Lower leg skin (tissue), 4 donors: Measurements from ENCODE around the gene TMEM119. TPM values are rescaled to one million over a fixed set of nuclear protein-coding genes. Genes with fewer than 3 reads are reported as not detected.
A peak's percentile ranks its signal among the peaks of the same experiment; 100 is the strongest.

Experiments
- DNase-seq, 2 donors: peaks; one replicate each; pipeline ENCODE4 v3.0.0-alpha.2; 2019; ENCODE audit warnings: low spot score in 2 of 2
- H3K4me3 ChIP-seq: fragments of 200-600 bp; sonication (generic); 2 replicates; pipeline ENCODE4 v1.5.1; 2017; ENCODE audit warnings: mild to moderate bottlenecking, low read depth; ENCODE audit not compliant: poor library complexity, severe bottlenecking
- POLR2A ChIP-seq, 2 donors: fragments of 450-650 bp; IDR thresholded peaks; one replicate each; pipeline ENCODE4 v1.6.1; 2016 to 2017; ENCODE audit warnings: antibody characterized with exemption in 2 of 2, mild to moderate bottlenecking in 1 of 2, moderate library complexity in 1 of 2
- WGBS, 2 donors: methylation state at CpG; one replicate each; pipeline ENCODE4 v1.1.5; 2018; 5-methylcytosine and 5-hydroxymethylcytosine counted together
- intact Hi-C: fragments of 100-400 bp; cut with DNase I; formaldehyde crosslinking; loops from one replicate; pipeline ENCODE4 v1.15.0; 2023; ENCODE audit warnings: low total_unique reads
- total RNA-seq, 4 donors: library from RNA; depleted of rRNA; stranded (reverse); fragments of >200 nt; gene quantifications; one replicate each; pipeline ENCODE4 v1.1.0, GENCODE V29; 2016
- TF ChIP-seq, protein P1 (sequence below), 3 donors: fragments of 450-650 bp; IDR thresholded peaks; one replicate each; pipeline ENCODE4 v1.5.1; 2016; ENCODE audit warnings: antibody characterized with exemption in 3 of 3, mild to moderate bottlenecking in 3 of 3, moderate library complexity in 2 of 3

TMEM119 gene
- total RNA-seq, 4 donors from 2014 or later: 0.34 to 10.3 (median 1.4) TPM

DNA sequence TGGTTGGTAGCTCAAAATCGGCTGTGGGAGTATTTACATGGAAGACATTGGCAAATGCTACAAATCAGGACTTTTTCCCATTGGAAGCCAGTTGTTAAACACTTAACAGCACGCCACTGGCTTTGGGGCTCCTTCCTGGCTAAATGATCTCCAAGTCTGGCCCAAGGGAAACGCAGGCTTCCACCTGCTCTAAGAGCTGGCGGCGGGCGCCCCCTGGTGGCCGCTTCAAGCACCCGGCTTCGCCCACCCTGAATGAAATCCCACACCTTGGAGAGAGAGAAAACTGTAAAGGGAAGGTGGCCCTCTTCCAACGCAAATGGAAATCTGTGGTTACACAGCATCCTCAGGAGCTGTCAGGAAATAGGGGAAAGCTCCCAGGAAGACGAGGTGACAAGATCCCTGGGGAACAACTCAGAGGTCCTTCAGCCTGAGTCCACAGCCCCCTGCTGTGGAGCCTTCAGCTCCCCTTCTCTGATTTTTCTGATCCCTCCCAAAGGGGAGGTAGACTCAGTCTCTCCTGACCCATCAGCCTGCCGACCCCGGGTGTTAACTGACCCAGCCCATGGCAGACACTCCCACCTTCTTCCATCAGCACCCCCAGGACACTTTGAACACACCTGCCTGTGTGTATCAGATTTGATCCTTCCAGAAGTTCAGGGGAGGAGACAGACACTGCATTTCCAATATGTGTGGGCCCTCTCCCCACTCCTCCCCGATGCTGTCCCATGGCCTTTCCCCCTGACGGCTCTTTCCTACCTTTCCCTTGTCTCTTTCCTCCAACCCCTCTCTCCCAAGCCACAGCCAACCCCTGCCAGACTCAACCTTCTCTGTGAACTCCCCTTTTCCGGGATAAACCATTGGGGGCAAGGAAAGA is 20.4 kb upstream of the TMEM119 start:
- 8 to 13% methylated on average over 16 of the region's 16 CpGs for WGBS, 2 donors
- DNase-seq: peak; percentile 63 to 96
- intact Hi-C loops: no loop called here
- TF ChIP-seq, protein P1, sequence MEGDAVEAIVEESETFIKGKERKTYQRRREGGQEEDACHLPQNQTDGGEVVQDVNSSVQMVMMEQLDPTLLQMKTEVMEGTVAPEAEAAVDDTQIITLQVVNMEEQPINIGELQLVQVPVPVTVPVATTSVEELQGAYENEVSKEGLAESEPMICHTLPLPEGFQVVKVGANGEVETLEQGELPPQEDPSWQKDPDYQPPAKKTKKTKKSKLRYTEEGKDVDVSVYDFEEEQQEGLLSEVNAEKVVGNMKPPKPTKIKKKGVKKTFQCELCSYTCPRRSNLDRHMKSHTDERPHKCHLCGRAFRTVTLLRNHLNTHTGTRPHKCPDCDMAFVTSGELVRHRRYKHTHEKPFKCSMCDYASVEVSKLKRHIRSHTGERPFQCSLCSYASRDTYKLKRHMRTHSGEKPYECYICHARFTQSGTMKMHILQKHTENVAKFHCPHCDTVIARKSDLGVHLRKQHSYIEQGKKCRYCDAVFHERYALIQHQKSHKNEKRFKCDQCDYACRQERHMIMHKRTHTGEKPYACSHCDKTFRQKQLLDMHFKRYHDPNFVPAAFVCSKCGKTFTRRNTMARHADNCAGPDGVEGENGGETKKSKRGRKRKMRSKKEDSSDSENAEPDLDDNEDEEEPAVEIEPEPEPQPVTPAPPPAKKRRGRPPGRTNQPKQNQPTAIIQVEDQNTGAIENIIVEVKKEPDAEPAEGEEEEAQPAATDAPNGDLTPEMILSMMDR (IDR thresholded peaks at IDR 0.05): peak in 1 of 3 donors; percentile 62
- TF ChIP-seq POLR2A (IDR thresholded peaks at IDR 0.05): no peak
- no peak overlapping the region for H3K4me3 ChIP-seq

DNA sequence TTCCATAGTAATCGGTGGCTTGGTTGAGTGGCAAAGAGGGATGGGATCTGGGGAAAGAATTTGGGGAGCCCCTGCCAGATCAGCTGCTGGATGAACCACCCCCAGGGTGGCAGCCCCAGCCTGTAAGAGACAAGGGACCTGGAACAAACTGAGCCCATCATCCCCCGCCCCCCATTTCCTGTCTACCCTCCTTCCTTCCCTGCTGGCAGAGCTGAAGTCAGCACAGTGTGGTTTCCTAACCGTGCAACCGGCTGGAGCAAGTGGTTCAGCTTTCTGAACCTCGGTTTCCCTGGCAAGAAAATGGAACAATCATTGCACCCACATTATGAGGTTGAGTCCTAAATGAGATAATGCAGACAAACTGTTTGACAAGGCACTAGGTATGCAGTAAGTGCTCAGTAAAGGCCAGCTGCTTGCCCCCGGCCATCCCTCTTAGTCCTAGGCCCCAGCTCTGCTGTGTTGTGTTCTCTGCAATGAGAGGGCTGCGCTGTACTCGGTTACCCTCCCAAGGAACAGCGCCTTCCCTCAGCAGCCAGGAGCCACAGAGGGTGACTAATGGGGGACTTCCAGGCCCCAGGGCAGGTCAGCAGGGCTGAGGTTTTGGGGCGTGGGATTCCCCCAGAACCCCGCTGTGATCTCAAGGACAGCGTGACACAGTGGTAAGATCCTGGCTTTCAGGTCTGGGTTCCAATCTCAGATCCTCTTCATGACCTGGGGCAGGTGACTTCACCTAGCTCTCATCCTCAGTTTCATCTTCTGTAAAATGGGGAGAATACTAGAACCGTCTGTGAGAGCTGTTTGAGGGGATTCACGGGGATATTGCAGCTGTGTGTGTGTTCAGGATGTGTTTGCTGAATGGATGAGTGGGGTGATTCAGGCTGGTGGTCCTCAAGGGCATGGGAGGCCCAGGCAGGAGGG is 19.3 kb upstream of the TMEM119 start:
- no peak overlapping the region for H3K4me3 ChIP-seq
- intact Hi-C loops: no loop called here
- TF ChIP-seq POLR2A (IDR thresholded peaks at IDR 0.05): no peak
- TF ChIP-seq, protein P1 (IDR thresholded peaks at IDR 0.05): no peak
- WGBS, 2 donors: 62 to 80% methylated on average over 10 to 14 of the region's 14 CpGs
- no peak for DNase-seq

DNA sequence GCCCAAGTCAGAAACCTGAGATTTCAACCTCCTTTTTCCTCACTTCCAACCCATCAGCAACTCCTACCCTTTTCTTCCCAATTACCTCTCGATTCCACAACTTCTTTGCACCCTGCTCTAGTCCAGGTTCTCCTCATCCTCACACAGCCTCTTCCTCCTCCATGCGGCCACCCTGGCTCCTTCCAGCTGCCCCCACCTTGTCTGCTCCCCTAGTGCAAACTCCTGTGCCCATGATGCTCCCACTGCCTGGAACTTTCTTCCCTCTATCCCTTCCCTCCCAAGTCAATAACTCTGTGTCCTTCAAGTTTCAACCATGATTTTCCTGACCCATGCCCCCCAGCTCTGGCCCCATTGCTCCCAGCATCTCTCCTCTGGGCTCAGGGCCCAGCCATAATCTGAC is 18.5 kb upstream of the TMEM119 start:
- 88% methylated on average over 2 of the region's 2 CpGs for WGBS, 2 donors
- intact Hi-C loops: no loop called here
- no peak for DNase-seq
- no peak overlapping the region for H3K4me3 ChIP-seq
- TF ChIP-seq, protein P1 (IDR thresholded peaks at IDR 0.05): no peak
- TF ChIP-seq POLR2A (IDR thresholded peaks at IDR 0.05): no peak

DNA sequence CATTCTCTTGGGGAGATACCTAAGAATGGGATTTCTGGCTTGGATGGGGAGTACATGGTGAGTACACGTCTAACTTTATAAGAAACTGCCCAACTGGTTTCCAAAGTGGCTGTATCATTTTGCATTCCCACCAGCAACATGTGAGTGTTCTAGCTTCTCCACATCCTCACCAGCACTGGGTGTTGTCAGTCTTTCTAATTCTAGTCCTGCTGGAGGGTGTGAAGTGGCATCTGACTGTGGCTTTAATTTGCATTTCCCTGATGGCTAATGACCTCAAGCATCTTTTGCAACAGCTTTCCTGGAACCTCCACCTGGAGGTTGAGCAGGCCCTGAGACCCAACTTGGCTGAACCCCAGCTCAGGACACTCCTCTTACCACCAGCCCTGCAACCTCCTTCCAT is 18.0 kb upstream of the TMEM119 start:
- intact Hi-C loops: no loop called here
- whole genome bisulfite sequencing, 2 donors: 85 to 86% methylated on average over 1 of the region's 1 CpG
- H3K4me3 ChIP-seq: no peak overlapping the region
- no peak for DNase-seq
- TF ChIP-seq, protein P1 (IDR thresholded peaks at IDR 0.05): no peak
- TF ChIP-seq POLR2A (IDR thresholded peaks at IDR 0.05): no peak

DNA sequence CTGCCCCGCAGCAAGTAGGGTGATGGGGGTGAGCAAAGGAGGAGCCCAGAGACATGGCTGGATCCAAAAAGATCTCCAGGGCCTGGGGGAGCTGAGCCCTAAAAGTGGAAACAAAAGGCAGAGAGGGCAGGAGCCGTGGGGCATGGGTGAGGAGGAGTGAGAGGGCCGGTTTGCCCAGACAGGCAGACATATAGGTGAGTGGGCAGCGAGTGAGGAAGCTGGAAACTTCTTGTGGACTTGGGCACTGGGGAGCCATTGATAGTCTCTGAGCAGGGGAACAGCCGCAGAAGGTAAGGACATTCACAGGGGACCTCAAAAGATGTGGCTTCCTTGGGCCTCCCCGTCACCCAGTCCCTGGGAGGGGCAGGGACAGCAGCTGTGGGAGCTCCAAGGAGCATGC is 16.8 kb upstream of the TMEM119 start:
- intact Hi-C loops: loop anchor here (5.0 kb wide), 1 partner anchor 47 kb away; no protein-coding TSS in a partner anchor
- no peak for DNase-seq
- TF ChIP-seq, protein P1 (IDR thresholded peaks at IDR 0.05): no peak
- no peak for TF ChIP-seq POLR2A (IDR thresholded peaks at IDR 0.05)
- WGBS, 2 donors: 82 to 97% methylated on average over 4 to 6 of the region's 6 CpGs
- no peak overlapping the region for H3K4me3 ChIP-seq
